HEK293 (cell line): ENCODE data around the gene TRAPPC5.

Experiments used
- CTCF ChIA-PET: fragments of 350-600 bp; formaldehyde crosslinking; extraction: SDS; loops from one replicate; lab custom pipeline; 2021; ENCODE audit warnings: antibody characterized with exemption; lab: Yijun Ruan, JAX
- POLR2A ChIA-PET: fragments of 300-600 bp; formaldehyde crosslinking; extraction: SDS; loops from one replicate; lab custom pipeline; 2020; ENCODE audit warnings: antibody characterized with exemption, inconsistent platforms; lab: Yijun Ruan, JAX
- H3K27ac ChIP-seq: fragments of 200-500 bp; sonication (Bioruptor generic); 2 replicates; pipeline ENCODE4 v1.5.1; 2014; ENCODE audit warnings: low read depth, low read length, control low read depth, inconsistent platforms; ENCODE audit errors: extremely low read depth
- H3K36me3 ChIP-seq, 2 experiments: fragments of 200-500 bp in 1 of 2; sonication (Bioruptor generic) in 1 of 2; 1 replicate in 1 of 2; 2 replicates in 1 of 2; pipeline ENCODE4 v1.5.1; 2014 to 2017; ENCODE audit warnings: inconsistent platforms in 2 of 2, low read length in 2 of 2; ENCODE audit not compliant: control insufficient read depth in 2 of 2, insufficient read depth in 1 of 2
- H3K4me1 ChIP-seq: fragments of 200-500 bp; sonication (Bioruptor generic); 2 replicates; pipeline ENCODE4 v1.5.1; 2014; ENCODE audit warnings: mild to moderate bottlenecking, low read length, inconsistent platforms; ENCODE audit not compliant: control insufficient read depth, insufficient read depth
- H3K4me3 ChIP-seq: 2 replicates; pipeline ENCODE4 v1.5.1; 2011; ENCODE audit warnings: low read depth, mild to moderate bottlenecking, control low read depth, low read length, moderate library complexity
- H3K9me3 ChIP-seq: fragments of 200-500 bp; sonication (Bioruptor generic); 2 replicates; pipeline ENCODE4 v1.5.1; 2014; ENCODE audit warnings: low read depth, low read length, inconsistent platforms; ENCODE audit not compliant: control insufficient read depth, insufficient read depth
- AEBP2 ChIP-seq: fragments of 450-650 bp; formaldehyde crosslinking; IDR thresholded peaks from 2 replicates; pipeline ENCODE4 v1.5.1; 2016; ENCODE audit warnings: missing biosample characterization, missing genetic modification characterization, borderline replicate concordance
- MYNN ChIP-seq: fragments of 450-650 bp; formaldehyde crosslinking; IDR thresholded peaks from 2 replicates; pipeline ENCODE4 v1.5.1; 2016; ENCODE audit warnings: missing biosample characterization, missing genetic modification characterization, borderline replicate concordance
- PATZ1 ChIP-seq: fragments of 450-650 bp; formaldehyde crosslinking; IDR thresholded peaks from 2 replicates; pipeline ENCODE4 v1.5.1; 2016; ENCODE audit warnings: missing biosample characterization, missing genetic modification characterization
- PRDM1 ChIP-seq: fragments of 450-650 bp; formaldehyde crosslinking; IDR thresholded peaks from 2 replicates; pipeline ENCODE4; 2016; ENCODE audit warnings: missing biosample characterization, missing genetic modification characterization
- PRDM10 ChIP-seq: fragments of 450-650 bp; formaldehyde crosslinking; IDR thresholded peaks from 2 replicates; pipeline ENCODE4 v1.5.1; 2016; ENCODE audit warnings: missing biosample characterization, missing genetic modification characterization
- YY1 ChIP-seq: fragments of 450-650 bp; formaldehyde crosslinking; IDR thresholded peaks from 2 replicates; pipeline ENCODE4 v1.5.1; 2018; ENCODE audit warnings: missing biosample characterization, missing genetic modification characterization
- ZBTB1 ChIP-seq: fragments of 450-650 bp; formaldehyde crosslinking; IDR thresholded peaks from 2 replicates; pipeline ENCODE4 v1.5.1; 2016; ENCODE audit warnings: missing biosample characterization, missing genetic modification characterization
- ZBTB21 ChIP-seq: fragments of 450-650 bp; formaldehyde crosslinking; IDR thresholded peaks from 2 replicates; pipeline ENCODE4 v1.5.1; 2017; ENCODE audit warnings: missing biosample characterization, missing genetic modification characterization
- ZBTB48 ChIP-seq: fragments of 450-650 bp; formaldehyde crosslinking; IDR thresholded peaks from 2 replicates; pipeline ENCODE4 v1.5.1; 2016; ENCODE audit warnings: missing biosample characterization, missing genetic modification characterization
- ZBTB7A ChIP-seq: fragments of 450-650 bp; formaldehyde crosslinking; IDR thresholded peaks from 2 replicates; pipeline ENCODE4 v1.5.1; 2016; ENCODE audit warnings: low read depth, missing biosample characterization, missing genetic modification characterization
- ZFP69B ChIP-seq: fragments of 450-650 bp; formaldehyde crosslinking; IDR thresholded peaks from 2 replicates; pipeline ENCODE4 v1.5.1; 2016; ENCODE audit warnings: missing biosample characterization, missing genetic modification characterization
- ZNF10 ChIP-seq: fragments of 450-650 bp; formaldehyde crosslinking; IDR thresholded peaks from 2 replicates; pipeline ENCODE4 v1.5.1; 2017; ENCODE audit warnings: missing biosample characterization, missing genetic modification characterization
- ZNF112 ChIP-seq: fragments of 450-650 bp; formaldehyde crosslinking; IDR thresholded peaks from 2 replicates; pipeline ENCODE4 v1.5.0; 2017; ENCODE audit warnings: missing biosample characterization, missing genetic modification characterization
- ZNF221 ChIP-seq: fragments of 450-650 bp; formaldehyde crosslinking; IDR thresholded peaks from 2 replicates; pipeline ENCODE4 v1.5.1; 2017; ENCODE audit warnings: missing biosample characterization, missing genetic modification characterization, borderline replicate concordance
- ZNF292 ChIP-seq: fragments of 450-650 bp; formaldehyde crosslinking; IDR thresholded peaks from 2 replicates; pipeline ENCODE4 v1.5.1; 2016; ENCODE audit warnings: low read depth, missing biosample characterization, missing genetic modification characterization, borderline replicate concordance
- ZNF341 ChIP-seq: fragments of 450-650 bp; formaldehyde crosslinking; IDR thresholded peaks from 2 replicates; pipeline ENCODE4; 2016; ENCODE audit warnings: low read depth, missing biosample characterization, missing genetic modification characterization
- ZNF513 ChIP-seq: fragments of 450-650 bp; IDR thresholded peaks from 2 replicates; pipeline ENCODE4 v1.5.1; 2018; ENCODE audit warnings: missing biosample characterization, missing genetic modification characterization
- ZNF521 ChIP-seq: fragments of 450-650 bp; formaldehyde crosslinking; IDR thresholded peaks from 2 replicates; pipeline ENCODE4 v1.5.1; 2017; ENCODE audit warnings: missing biosample characterization, mild to moderate bottlenecking, missing genetic modification characterization
- ZNF530 ChIP-seq: fragments of 450-650 bp; formaldehyde crosslinking; IDR thresholded peaks from 2 replicates; pipeline ENCODE4 v1.5.1; 2016; ENCODE audit warnings: low read depth, missing biosample characterization, missing genetic modification characterization
- ZNF544 ChIP-seq: fragments of 450-650 bp; formaldehyde crosslinking; IDR thresholded peaks from 2 replicates; pipeline ENCODE4 v1.5.0; 2017; ENCODE audit warnings: missing biosample characterization, missing genetic modification characterization
- ZNF626 ChIP-seq: fragments of 450-650 bp; sonication (Bioruptor Pico); formaldehyde crosslinking; IDR thresholded peaks from 2 replicates; pipeline ENCODE4 v1.5.1; 2018; ENCODE audit warnings: missing biosample characterization, missing genetic modification characterization, inconsistent platforms
- ZNF660 ChIP-seq: fragments of 450-650 bp; IDR thresholded peaks from 2 replicates; pipeline ENCODE4 v1.5.1; 2018; ENCODE audit warnings: missing biosample characterization, mild to moderate bottlenecking, missing genetic modification characterization
- ZNF664 ChIP-seq: fragments of 450-650 bp; formaldehyde crosslinking; IDR thresholded peaks from 2 replicates; pipeline ENCODE4 v1.5.1; 2016; ENCODE audit warnings: missing biosample characterization, missing genetic modification characterization
- TF ChIP-seq, protein P1 (sequence below): fragments of 450-650 bp; formaldehyde crosslinking; IDR thresholded peaks from 2 replicates; pipeline ENCODE4 v1.5.1; 2017; ENCODE audit warnings: missing biosample characterization, missing genetic modification characterization
- TF ChIP-seq, protein P2 (sequence below): fragments of 450-650 bp; formaldehyde crosslinking; IDR thresholded peaks from 2 replicates; pipeline ENCODE4 v1.5.1; 2016; ENCODE audit warnings: missing biosample characterization, missing genetic modification characterization

TRAPPC5 gene

GRCh38 chr19:7680606-7681339 lies at the start of gene TRAPPC5:
TRAPPC5 (plus strand) TSS chr19:7680833; CDS start chr19:7682254, 1,421 bp downstream.
- H3K4me1 ChIP-seq: no peaks in the 10 kb centered on the region
- peak within 1 kb of the TSS; percentile 91 for H3K4me3 ChIP-seq
- no peaks in the 10 kb centered on the region for H3K9me3 ChIP-seq
- peaks cover 3 to 18% of the 10 kb centered on the region in 2 experiments; a peak in 2 of 3 replicates for H3K36me3 ChIP-seq
- H3K27ac ChIP-seq: peak within 1 kb of the TSS; percentile 79; the same call in 1 of the 2 replicates
- POLR2A ChIA-PET: interaction anchor here (0.5 to 1.2 kb wide), 8 partner anchors 8 to 314 kb away, joined by 3 to 10 read pairs (median 3); partner anchors contain the start of gene RETN
- CTCF ChIA-PET: interaction anchor here (0.5 to 2.0 kb wide), 40 partner anchors 10 to 612 kb away, joined by 3 to 23 read pairs (median 4); partner anchors contain the start of genes PET100 and RETN
- TF ChIP-seq PATZ1 (tag by site-specific recombination) (peak; percentile 72; the same call in 1 of the 2 replicates), PRDM10 (tag by site-specific recombination) (no peak), ZNF221 (tag by site-specific recombination) (no peak), ZNF664 (tag by site-specific recombination) (no peak), ZNF626 (tag by site-specific recombination) (no peak), MYNN (tag by site-specific recombination) (no peak), PRDM1 (tag by site-specific recombination) (no peak), ZNF292 (tag by site-specific recombination) (no peak), ZNF544 (tag by site-specific recombination) (no peak), ZFP69B (tag by site-specific recombination) (no peak), YY1 (peak; percentile 81), ZBTB1 (tag by site-specific recombination) (no peak), ZNF341 (tag by site-specific recombination) (peak; percentile 76), ZNF513 (no peak), AEBP2 (tag by site-specific recombination) (no peak), ZNF10 (tag by site-specific recombination) (0 out of 2 replicates have a peak, but pooled peaks have one; percentile 19), ZNF112 (tag by site-specific recombination) (no peak), ZBTB21 (no peak), ZBTB48 (0 out of 2 replicates have a peak, but pooled peaks have one; percentile 36), ZNF660 (peak; percentile 14), ZBTB7A (tag by site-specific recombination) (peak; percentile 83; the same call in 1 of the 2 replicates), ZNF530 (tag by site-specific recombination) (no peak), ZNF521 (no peak)
- TF ChIP-seq, protein P1, sequence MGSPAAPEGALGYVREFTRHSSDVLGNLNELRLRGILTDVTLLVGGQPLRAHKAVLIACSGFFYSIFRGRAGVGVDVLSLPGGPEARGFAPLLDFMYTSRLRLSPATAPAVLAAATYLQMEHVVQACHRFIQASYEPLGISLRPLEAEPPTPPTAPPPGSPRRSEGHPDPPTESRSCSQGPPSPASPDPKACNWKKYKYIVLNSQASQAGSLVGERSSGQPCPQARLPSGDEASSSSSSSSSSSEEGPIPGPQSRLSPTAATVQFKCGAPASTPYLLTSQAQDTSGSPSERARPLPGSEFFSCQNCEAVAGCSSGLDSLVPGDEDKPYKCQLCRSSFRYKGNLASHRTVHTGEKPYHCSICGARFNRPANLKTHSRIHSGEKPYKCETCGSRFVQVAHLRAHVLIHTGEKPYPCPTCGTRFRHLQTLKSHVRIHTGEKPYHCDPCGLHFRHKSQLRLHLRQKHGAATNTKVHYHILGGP (tag by site-specific recombination): no peak
- TF ChIP-seq, protein P2, sequence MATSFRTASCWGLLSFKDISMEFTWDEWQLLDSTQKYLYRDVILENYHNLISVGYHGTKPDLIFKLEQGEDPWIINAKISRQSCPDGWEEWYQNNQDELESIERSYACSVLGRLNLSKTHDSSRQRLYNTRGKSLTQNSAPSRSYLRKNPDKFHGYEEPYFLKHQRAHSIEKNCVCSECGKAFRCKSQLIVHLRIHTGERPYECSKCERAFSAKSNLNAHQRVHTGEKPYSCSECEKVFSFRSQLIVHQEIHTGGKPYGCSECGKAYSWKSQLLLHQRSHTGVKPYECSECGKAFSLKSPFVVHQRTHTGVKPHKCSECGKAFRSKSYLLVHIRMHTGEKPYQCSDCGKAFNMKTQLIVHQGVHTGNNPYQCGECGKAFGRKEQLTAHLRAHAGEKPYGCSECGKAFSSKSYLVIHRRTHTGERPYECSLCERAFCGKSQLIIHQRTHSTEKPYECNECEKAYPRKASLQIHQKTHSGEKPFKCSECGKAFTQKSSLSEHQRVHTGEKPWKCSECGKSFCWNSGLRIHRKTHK (tag by site-specific recombination): no peak
